IMR-90 (cell line): ENCODE measurements around the gene IP6K1. TPM values are rescaled to one million over a fixed set of nuclear protein-coding genes. Genes with fewer than 3 reads are reported as not detected.

ENCODE experiments used
- ATAC-seq: fragments of 200-7000 bp; cut with Tn5 transposase; 2 replicates; pipeline ENCODE4 v1.9.1; 2020; ENCODE audit warnings: low read depth, mild to moderate bottlenecking, moderate library complexity
- BruUV-seq: library from RNA; stranded (reverse); fragments of 400-500 nt; replicated peaks from 2 replicates; lab custom pipeline; 2021; lab: Mats Ljungman, UMichigan
- CTCF ChIA-PET: fragments of 300-600 bp; formaldehyde crosslinking; extraction: SDS; loops from one replicate; lab custom pipeline; 2021; ENCODE audit warnings: antibody characterized with exemption; lab: Yijun Ruan, JAX
- POLR2A ChIA-PET: fragments of 300-600 bp; sonication (Branson Sonifier 250); formaldehyde crosslinking; loops from one replicate; lab custom pipeline; 2022; ENCODE audit warnings: antibody characterized with exemption; ENCODE audit not compliant: unreplicated experiment; lab: Charles Lee
- DNase-seq: peaks from one replicate; pipeline ENCODE4 v3.0.0; 2013
- H2AFZ ChIP-seq: replicated peaks from 2 replicates; pipeline ENCODE3; 2013; ENCODE audit warnings: low read length, mild to moderate bottlenecking; ENCODE audit not compliant: poor library complexity
- H2AK5ac ChIP-seq: 2 replicates; pipeline ENCODE4 v1.6.1; 2013; ENCODE audit warnings: low read depth, low read length, inconsistent platforms
- H2AK9ac ChIP-seq: replicated peaks from 2 replicates; pipeline ENCODE3; 2013; ENCODE audit warnings: mild to moderate bottlenecking, low read depth, low read length, moderate library complexity; ENCODE audit not compliant: poor library complexity
- H2BK120ac ChIP-seq: 2 replicates; pipeline ENCODE4 v1.6.1; 2013; ENCODE audit warnings: low read depth, low read length, inconsistent platforms
- H2BK15ac ChIP-seq: 3 replicates; pipeline ENCODE4 v1.6.1; 2013; ENCODE audit warnings: low read depth, low read length, inconsistent platforms
- H2BK20ac ChIP-seq: 2 replicates; pipeline ENCODE4 v1.6.1; 2013; ENCODE audit warnings: low read depth, mild to moderate bottlenecking, inconsistent platforms, low read length, moderate library complexity
- H2BK5ac ChIP-seq: 2 replicates; pipeline ENCODE4 v1.6.1; 2013; ENCODE audit warnings: mild to moderate bottlenecking, low read depth, low read length, inconsistent platforms; ENCODE audit not compliant: poor library complexity, severe bottlenecking
- H3K14ac ChIP-seq: replicated peaks from 2 replicates; pipeline ENCODE4 v1.6.1; 2013; ENCODE audit warnings: low read depth, low read length, inconsistent platforms
- H3K18ac ChIP-seq: 2 replicates; pipeline ENCODE4 v1.6.1; 2013; ENCODE audit warnings: low read depth, low read length, control low read depth
- H3K23ac ChIP-seq: 2 replicates; pipeline ENCODE4 v1.6.1; 2013; ENCODE audit warnings: low read depth, low read length, inconsistent platforms
- H3K27ac ChIP-seq: 2 replicates; pipeline ENCODE4 v1.5.1; 2013; ENCODE audit warnings: mild to moderate bottlenecking, control low read depth, low read length; ENCODE audit not compliant: insufficient read depth
- H3K27me3 ChIP-seq: 2 replicates; pipeline ENCODE4 v1.6.1; 2013; ENCODE audit warnings: low read length; ENCODE audit not compliant: control insufficient read depth, insufficient read depth
- H3K36me3 ChIP-seq: 2 replicates; pipeline ENCODE4 v1.6.1; 2013; ENCODE audit warnings: low read length, mixed read lengths; ENCODE audit not compliant: control insufficient read depth, insufficient read depth
- H3K4ac ChIP-seq: 2 replicates; pipeline ENCODE4 v1.6.1; 2013; ENCODE audit warnings: low read depth, low read length, inconsistent platforms
- H3K4me1 ChIP-seq: 2 replicates; pipeline ENCODE4 v1.6.1; 2013; ENCODE audit warnings: low read length, mixed read lengths; ENCODE audit not compliant: control insufficient read depth, insufficient read depth
- H3K4me2 ChIP-seq: 2 replicates; pipeline ENCODE4 v1.6.1; 2013; ENCODE audit warnings: low read depth, mild to moderate bottlenecking, control low read depth, low read length, moderate library complexity
- H3K4me3 ChIP-seq: 2 replicates; pipeline ENCODE4 v1.5.1; 2013; ENCODE audit warnings: low read depth, mild to moderate bottlenecking, control low read depth, low read length, moderate library complexity; ENCODE audit not compliant: insufficient read depth
- H3K56ac ChIP-seq: 2 replicates; pipeline ENCODE4 v1.6.1; 2013; ENCODE audit warnings: low read length, inconsistent platforms; ENCODE audit not compliant: insufficient read depth; ENCODE audit errors: extremely low read depth
- H3K79me1 ChIP-seq, 2 experiments: 2 replicates each; pipeline ENCODE4 v1.6.1; 2013; ENCODE audit warnings: low read length in 2 of 2, inconsistent platforms in 1 of 2, low read depth in 1 of 2
- H3K9ac ChIP-seq: 2 replicates; pipeline ENCODE4 v1.6.1; 2013; ENCODE audit warnings: low read depth, low read length, control low read depth
- H3K9me1 ChIP-seq: 2 replicates; pipeline ENCODE4 v1.6.1; 2013; ENCODE audit warnings: low read length, inconsistent platforms; ENCODE audit not compliant: insufficient read depth
- H3K9me3 ChIP-seq: 2 replicates; pipeline ENCODE4 v1.6.1; 2013; ENCODE audit warnings: low read length; ENCODE audit not compliant: control insufficient read depth, insufficient read depth
- H4K20me1 ChIP-seq: 2 replicates; pipeline ENCODE4 v1.6.1; 2013; ENCODE audit warnings: low read length, inconsistent platforms; ENCODE audit not compliant: insufficient read depth
- H4K5ac ChIP-seq: 2 replicates; pipeline ENCODE4 v1.6.1; 2013; ENCODE audit warnings: mild to moderate bottlenecking, low read depth, low read length, control low read depth
- H4K8ac ChIP-seq, 2 experiments: 2 replicates each; pipeline ENCODE4 v1.6.1; 2013; ENCODE audit warnings: low read depth in 2 of 2, low read length in 2 of 2, control low read depth in 1 of 2, inconsistent platforms in 1 of 2
- H4K91ac ChIP-seq: 2 replicates; pipeline ENCODE4 v1.6.1; 2013; ENCODE audit warnings: low read depth, low read length, inconsistent platforms; ENCODE audit not compliant: insufficient read depth
- BHLHE40 ChIP-seq: fragments of 150-350 bp; IDR thresholded peaks from 2 replicates; pipeline ENCODE4 v1.6.1; 2016; ENCODE audit warnings: mild to moderate bottlenecking, low read depth, low read length
- CEBPB ChIP-seq: IDR thresholded peaks from 2 replicates; pipeline ENCODE4 v1.6.1; 2012; ENCODE audit warnings: low read depth, low read length, improper control_type of control experiment
- CHD1 ChIP-seq: IDR thresholded peaks from 2 replicates; pipeline ENCODE4 v1.6.1; 2012; ENCODE audit warnings: low read depth, low read length, improper control_type of control experiment
- FOS ChIP-seq: fragments of 150-350 bp; IDR thresholded peaks from 2 replicates; pipeline ENCODE4 v1.6.1; 2016; ENCODE audit warnings: low read depth, low read length
- MAFK ChIP-seq: IDR thresholded peaks from 2 replicates; pipeline ENCODE4 v1.6.1; 2012; ENCODE audit warnings: low read depth, low read length, improper control_type of control experiment
- MAZ ChIP-seq: IDR thresholded peaks from 2 replicates; pipeline ENCODE4 v1.6.1; 2012; ENCODE audit warnings: low read depth, mild to moderate bottlenecking, low read length, improper control_type of control experiment, moderate library complexity, borderline replicate concordance
- MXI1 ChIP-seq: IDR thresholded peaks from 2 replicates; pipeline ENCODE4 v1.6.1; 2012; ENCODE audit warnings: low read depth, mild to moderate bottlenecking, low read length, moderate library complexity, borderline replicate concordance
- NFE2L2 ChIP-seq: fragments of 150-350 bp; IDR thresholded peaks from 2 replicates; pipeline ENCODE4 v1.6.1; 2016; ENCODE audit warnings: low read depth, mild to moderate bottlenecking, low read length
- POLR2A ChIP-seq: IDR thresholded peaks from 2 replicates; pipeline ENCODE4 v1.6.1; 2012; ENCODE audit warnings: mild to moderate bottlenecking, low read depth, low read length
- RAD21 ChIP-seq: IDR thresholded peaks from 2 replicates; pipeline ENCODE4 v1.6.1; 2012; ENCODE audit warnings: low read length, improper control_type of control experiment
- RCOR1 ChIP-seq: IDR thresholded peaks from 2 replicates; pipeline ENCODE4 v1.6.1; 2012; ENCODE audit warnings: mild to moderate bottlenecking, low read length, improper control_type of control experiment; ENCODE audit not compliant: insufficient replicate concordance
- RFX5 ChIP-seq: IDR thresholded peaks from 2 replicates; pipeline ENCODE4 v1.8.0; 2012; ENCODE audit warnings: low read depth, mild to moderate bottlenecking, low read length, moderate library complexity
- SMC3 ChIP-seq: fragments of 150-350 bp; IDR thresholded peaks from 2 replicates; pipeline ENCODE4 v1.6.1; 2016; ENCODE audit warnings: low read depth, mild to moderate bottlenecking, antibody characterized with exemption, low read length, moderate library complexity
- USF2 ChIP-seq: fragments of 150-350 bp; IDR thresholded peaks from 2 replicates; pipeline ENCODE4 v1.6.1; 2017; ENCODE audit warnings: mild to moderate bottlenecking, antibody characterized with exemption, low read length, low read depth
- WGBS, 2 experiments: methylation state at CpG; one replicate each; pipeline versions ENCODE4 v1.1.5 to v1.1.7; 2013; ENCODE audit warnings: missing lambda C conversion rate in 2 of 2; ENCODE audit not compliant: insufficient read length in 1 of 2; ENCODE audit errors: extremely low coverage in 2 of 2; 5-methylcytosine and 5-hydroxymethylcytosine counted together
- dilution Hi-C: fragments of 300-500 bp; cut with HindIII; formaldehyde crosslinking; loops from one replicate; pipeline ENCODE4 v1.14.3; 2018; ENCODE audit warnings: low sequenced_read_pairs; ENCODE audit not compliant: unreplicated experiment
- in situ Hi-C: fragments of 300-500 bp; cut with MboI; formaldehyde crosslinking; loops from 3 replicates; pipeline ENCODE4 v1.14.3; 2019; ENCODE audit warnings: low sequenced_read_pairs, inconsistent platforms, mixed read lengths
- intact Hi-C: fragments of 100-400 bp; cut with micrococcal nuclease; formaldehyde crosslinking; loops from 2 replicates; pipeline ENCODE4 v1.10.0; 2022
- polyA plus RNA-seq, 3 experiments: library from polyadenylated mRNA; depleted of rRNA; stranded (reverse); fragments of >200 nt; gene quantifications; 2 replicates each; pipeline ENCODE4 v1.2.3, GENCODE V29; 2012; ENCODE audit warnings: low replicate concordance in 1 of 3
- total RNA-seq: library from RNA; depleted of rRNA; stranded (reverse); fragments of >200 nt; gene quantifications from 2 replicates; pipeline ENCODE4 v1.2.3, GENCODE V29; 2012
- TF ChIP-seq, protein P1 (sequence below): conservative IDR thresholded peaks from 2 replicates; pipeline ENCODE4 v1.5.1; 2012; ENCODE audit warnings: mild to moderate bottlenecking, low read depth, low read length, improper control_type of control experiment
- TF ChIP-seq, protein P2 (sequence below): fragments of 150-350 bp; IDR thresholded peaks from 2 replicates; pipeline ENCODE4 v1.6.1; 2016; ENCODE audit warnings: low read depth, mild to moderate bottlenecking, low read length, moderate library complexity, borderline replicate concordance

Gene IP6K1
- total and polyA plus RNA-seq, 2 of the 4 experiments (the other 2 are of a cell fraction): 28.3 to 28.7 TPM

GRCh38 chr3:49675912-49676311 is 110.4 kb downstream of the IP6K1 start:
- Histone ChIP-seq H4K91ac (no peak overlapping the region), H2BK15ac (no peak overlapping the region), H3K27ac (no peak overlapping the region), H3K4me3 (no peak overlapping the region), H3K9me1 (peaks cover 17% of the 10 kb centered on the region), H3K79me1 (peaks cover 28 to 54% of the 10 kb centered on the region in 2 experiments), H2AK9ac (no peak overlapping the region), H3K18ac (no peak overlapping the region), H3K9ac (no peak overlapping the region), H3K56ac (no peak overlapping the region), H3K27me3 (no peaks in the 10 kb centered on the region), H3K23ac (no peak overlapping the region), H3K9me3 (no peaks in the 10 kb centered on the region), H3K4ac (no peak overlapping the region), H3K4me2 (no peak overlapping the region), H2BK120ac (no peak overlapping the region), H3K36me3 (peaks cover 51% of the 10 kb centered on the region), H3K4me1 (peaks cover 9% of the 10 kb centered on the region), H4K8ac (no peak overlapping the region), H3K14ac (no peak overlapping the region), H4K5ac (no peak overlapping the region), H2BK5ac (no peak overlapping the region), H2BK20ac (no peak overlapping the region), H4K20me1 (peaks cover 10% of the 10 kb centered on the region; the same call in 1 of the 2 replicates), H2AFZ (no peak overlapping the region), H2AK5ac (no peak overlapping the region)
- ATAC-seq (no peak), DNase-seq (no peak)
- in situ Hi-C loops (loop anchor here (5.0 kb wide), 1 partner anchor 139 kb away; no protein-coding TSS in a partner anchor), intact Hi-C loops (no loop called here), dilution Hi-C loops (no loop called here)
- 94% methylated on average over 5 of the region's 11 CpGs; no CpG with 5 or more reads in 1 of the 2 experiments for WGBS, 2 experiments
- POLR2A ChIA-PET: no interaction called here
- TF ChIP-seq POLR2A (no peak), CHD1 (no peak), NFE2L2 (no peak), CEBPB (no peak), SMC3 (no peak), FOS (no peak), USF2 (no peak), BHLHE40 (no peak), MXI1 (no peak), RCOR1 (no peak), RFX5 (no peak), MAZ (no peak), RAD21 (no peak), MAFK (no peak)
- TF ChIP-seq, protein P1, sequence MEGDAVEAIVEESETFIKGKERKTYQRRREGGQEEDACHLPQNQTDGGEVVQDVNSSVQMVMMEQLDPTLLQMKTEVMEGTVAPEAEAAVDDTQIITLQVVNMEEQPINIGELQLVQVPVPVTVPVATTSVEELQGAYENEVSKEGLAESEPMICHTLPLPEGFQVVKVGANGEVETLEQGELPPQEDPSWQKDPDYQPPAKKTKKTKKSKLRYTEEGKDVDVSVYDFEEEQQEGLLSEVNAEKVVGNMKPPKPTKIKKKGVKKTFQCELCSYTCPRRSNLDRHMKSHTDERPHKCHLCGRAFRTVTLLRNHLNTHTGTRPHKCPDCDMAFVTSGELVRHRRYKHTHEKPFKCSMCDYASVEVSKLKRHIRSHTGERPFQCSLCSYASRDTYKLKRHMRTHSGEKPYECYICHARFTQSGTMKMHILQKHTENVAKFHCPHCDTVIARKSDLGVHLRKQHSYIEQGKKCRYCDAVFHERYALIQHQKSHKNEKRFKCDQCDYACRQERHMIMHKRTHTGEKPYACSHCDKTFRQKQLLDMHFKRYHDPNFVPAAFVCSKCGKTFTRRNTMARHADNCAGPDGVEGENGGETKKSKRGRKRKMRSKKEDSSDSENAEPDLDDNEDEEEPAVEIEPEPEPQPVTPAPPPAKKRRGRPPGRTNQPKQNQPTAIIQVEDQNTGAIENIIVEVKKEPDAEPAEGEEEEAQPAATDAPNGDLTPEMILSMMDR: no peak
- TF ChIP-seq, protein P2, sequence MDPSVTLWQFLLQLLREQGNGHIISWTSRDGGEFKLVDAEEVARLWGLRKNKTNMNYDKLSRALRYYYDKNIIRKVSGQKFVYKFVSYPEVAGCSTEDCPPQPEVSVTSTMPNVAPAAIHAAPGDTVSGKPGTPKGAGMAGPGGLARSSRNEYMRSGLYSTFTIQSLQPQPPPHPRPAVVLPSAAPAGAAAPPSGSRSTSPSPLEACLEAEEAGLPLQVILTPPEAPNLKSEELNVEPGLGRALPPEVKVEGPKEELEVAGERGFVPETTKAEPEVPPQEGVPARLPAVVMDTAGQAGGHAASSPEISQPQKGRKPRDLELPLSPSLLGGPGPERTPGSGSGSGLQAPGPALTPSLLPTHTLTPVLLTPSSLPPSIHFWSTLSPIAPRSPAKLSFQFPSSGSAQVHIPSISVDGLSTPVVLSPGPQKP: no peak
- no TSS peak for BruUV-seq
- CTCF ChIA-PET: no interaction called here
